GM12801 (cell line): ENCODE measurements around the gene TBXA2R.

Source experiments
- CTCF ChIP-seq: IDR thresholded peaks from one replicate; pipeline ENCODE4 v1.5.1; 2011; ENCODE audit warnings: control low read depth; ENCODE audit not compliant: insufficient read length; ENCODE audit errors: extremely low read depth

TBXA2R gene

GRCh38 chr19:3570606-3571011 lies 36.1 kb downstream of the TBXA2R start:
- TF ChIP-seq CTCF: no peak

GRCh38 chr19:3565139-3565538 lies 41.5 kb downstream of the TBXA2R start:
- no peak for TF ChIP-seq CTCF

GRCh38 chr19:3563709-3564524 lies 42.8 kb downstream of the TBXA2R start:
- no peak for TF ChIP-seq CTCF

GRCh38 chr19:3557461-3558248 lies 49.0 kb downstream of the TBXA2R start, which contains the start of gene MFSD12:
Gene MFSD12, minus strand, starts transcription at chr19:3557586. Its CDS starts 183 bp downstream, at chr19:3557403.
- TF ChIP-seq CTCF: no peak

- TF ChIP-seq CTCF: no peak
Observed at GRCh38 chr19:3556978-3557460, 49.7 kb downstream of the TBXA2R start.

GRCh38 chr19:3556423-3556977 lies 50.2 kb downstream of the TBXA2R start:
- TF ChIP-seq CTCF: no peak

- no peak for TF ChIP-seq CTCF
Observed at GRCh38 chr19:3555653-3556422, 50.8 kb downstream of the TBXA2R start.
